Stimulated activated CD4-positive, alpha-beta T cell treated with anti-CD3 and anti-CD28 coated beads, Interleukin-12 subunit alpha, Interleukin-12 subunit beta, amount 100 ng/mL, for 4 hours (primary cell): Measurements from ENCODE around the gene IPO7.

Source experiments
- DNase-seq: peaks from one replicate; pipeline ENCODE4 v3.0.0-alpha.2; 2020

The IPO7 gene

GRCh38 chr11:9495803-9496514 lies 111.5 kb downstream of the IPO7 start:
- no peak for DNase-seq
